Neuronal stem cell (in vitro differentiated cells): ENCODE results near the gene RASGRF1.

ENCODE experiments used
- DNase-seq: peaks from one replicate; pipeline ENCODE4 v3.0.0-alpha.2; 2013; ENCODE audit warnings: low spot score
- H2AFZ ChIP-seq: one replicate; pipeline ENCODE4 v1.6.1; 2013; ENCODE audit warnings: mild to moderate bottlenecking, low read length, inconsistent platforms
- H2AK5ac ChIP-seq: 2 replicates; pipeline ENCODE4 v1.6.1; 2013; ENCODE audit warnings: low read depth, mild to moderate bottlenecking, inconsistent platforms, low read length, moderate library complexity, mixed read lengths
- H2BK120ac ChIP-seq: 2 replicates; pipeline ENCODE4 v1.6.1; 2013; ENCODE audit warnings: low read depth, mild to moderate bottlenecking, inconsistent platforms, low read length, moderate library complexity, mixed read lengths
- H2BK12ac ChIP-seq: one replicate; pipeline ENCODE4 v1.6.1; 2013; ENCODE audit warnings: low read length, inconsistent platforms
- H2BK15ac ChIP-seq: 2 replicates; pipeline ENCODE4 v1.6.1; 2013; ENCODE audit warnings: mild to moderate bottlenecking, low read length, inconsistent platforms, mixed read lengths
- H2BK5ac ChIP-seq: one replicate; pipeline ENCODE4 v1.6.1; 2013; ENCODE audit warnings: inconsistent platforms, mild to moderate bottlenecking, low read length, moderate library complexity
- H3K14ac ChIP-seq: one replicate; pipeline ENCODE4 v1.6.1; 2013; ENCODE audit warnings: low read length, inconsistent platforms
- H3K18ac ChIP-seq: 2 replicates; pipeline ENCODE4 v1.6.1; 2013; ENCODE audit warnings: low read length, inconsistent platforms
- H3K23ac ChIP-seq: 2 replicates; pipeline ENCODE4 v1.6.1; 2013; ENCODE audit warnings: low read depth, mild to moderate bottlenecking, mixed read lengths, low read length, inconsistent platforms; ENCODE audit not compliant: poor library complexity
- H3K27ac ChIP-seq: replicated peaks from 3 replicates; pipeline ENCODE4 v1.5.1; 2013; ENCODE audit warnings: low read length, inconsistent platforms
- H3K27me3 ChIP-seq, 3 experiments: 2 replicates each; pipeline ENCODE4 v1.6.1; 2013; ENCODE audit warnings: low read length in 3 of 3, mild to moderate bottlenecking in 2 of 3, inconsistent platforms in 1 of 3, low read depth in 1 of 3, mixed read lengths in 1 of 3, moderate library complexity in 1 of 3; ENCODE audit not compliant: control insufficient read depth in 3 of 3, insufficient read depth in 3 of 3
- H3K36me3 ChIP-seq, 2 donors: replicated peaks in 1 of 2; 2 replicates each; pipeline ENCODE4 v1.6.1; 2013; ENCODE audit warnings: low read length in 2 of 2; ENCODE audit not compliant: control insufficient read depth in 2 of 2, insufficient read depth in 2 of 2
- H3K4ac ChIP-seq: 2 replicates; pipeline ENCODE4 v1.6.1; 2013; ENCODE audit warnings: inconsistent platforms, mild to moderate bottlenecking, low read length, moderate library complexity
- H3K4me1 ChIP-seq, 2 donors: 1 replicate in 1 of 2; 2 replicates in 1 of 2; pipeline ENCODE4 v1.6.1; 2013; ENCODE audit warnings: low read length in 2 of 2, low read depth in 1 of 2; ENCODE audit not compliant: control insufficient read depth in 2 of 2, insufficient read depth in 1 of 2
- H3K4me2 ChIP-seq: one replicate; pipeline ENCODE4 v1.6.1; 2013; ENCODE audit warnings: mild to moderate bottlenecking, low read length, inconsistent platforms; ENCODE audit not compliant: insufficient read depth, poor library complexity, severe bottlenecking
- H3K4me3 ChIP-seq, 2 donors: 2 replicates each; pipeline ENCODE4 v1.5.1; 2013; ENCODE audit warnings: low read length in 2 of 2, mild to moderate bottlenecking in 2 of 2, inconsistent platforms in 1 of 2, moderate library complexity in 1 of 2
- H3K79me1 ChIP-seq: one replicate; pipeline ENCODE4 v1.6.1; 2013; ENCODE audit warnings: low read depth, mild to moderate bottlenecking, inconsistent platforms, low read length, moderate library complexity
- H3K9ac ChIP-seq: one replicate; pipeline ENCODE4 v1.6.1; 2013; ENCODE audit warnings: mild to moderate bottlenecking, low read depth, low read length, inconsistent platforms; ENCODE audit not compliant: poor library complexity
- H3K9me3 ChIP-seq, 2 donors: replicated peaks in 1 of 2; 2 replicates each; pipeline versions ENCODE3 to v1.6.1; 2013; ENCODE audit warnings: low read length in 2 of 2, mild to moderate bottlenecking in 2 of 2, inconsistent platforms in 1 of 2, low read depth in 1 of 2, mixed read lengths in 1 of 2, moderate library complexity in 1 of 2; ENCODE audit not compliant: control insufficient read depth in 2 of 2, insufficient read depth in 1 of 2
- H4K8ac ChIP-seq: one replicate; pipeline ENCODE4 v1.6.1; 2013; ENCODE audit warnings: low read depth, mild to moderate bottlenecking, inconsistent platforms, low read length, moderate library complexity
- H4K91ac ChIP-seq: one replicate; pipeline ENCODE4 v1.6.1; 2013; ENCODE audit warnings: low read length, low read depth, mild to moderate bottlenecking, inconsistent platforms; ENCODE audit not compliant: poor library complexity
- WGBS, 2 donors: extraction: QIAGEN DNeasy Blood & Tissue Kit; methylation state at CpG; one replicate each; pipeline ENCODE4 v1.1.7; 2013; ENCODE audit warnings: missing lambda C conversion rate in 2 of 2, mixed read lengths in 1 of 2; ENCODE audit not compliant: insufficient read length in 2 of 2, insufficient replicate concordance in 1 of 2; ENCODE audit errors: extremely low coverage in 2 of 2; 5-methylcytosine and 5-hydroxymethylcytosine counted together

Gene RASGRF1

DNA sequence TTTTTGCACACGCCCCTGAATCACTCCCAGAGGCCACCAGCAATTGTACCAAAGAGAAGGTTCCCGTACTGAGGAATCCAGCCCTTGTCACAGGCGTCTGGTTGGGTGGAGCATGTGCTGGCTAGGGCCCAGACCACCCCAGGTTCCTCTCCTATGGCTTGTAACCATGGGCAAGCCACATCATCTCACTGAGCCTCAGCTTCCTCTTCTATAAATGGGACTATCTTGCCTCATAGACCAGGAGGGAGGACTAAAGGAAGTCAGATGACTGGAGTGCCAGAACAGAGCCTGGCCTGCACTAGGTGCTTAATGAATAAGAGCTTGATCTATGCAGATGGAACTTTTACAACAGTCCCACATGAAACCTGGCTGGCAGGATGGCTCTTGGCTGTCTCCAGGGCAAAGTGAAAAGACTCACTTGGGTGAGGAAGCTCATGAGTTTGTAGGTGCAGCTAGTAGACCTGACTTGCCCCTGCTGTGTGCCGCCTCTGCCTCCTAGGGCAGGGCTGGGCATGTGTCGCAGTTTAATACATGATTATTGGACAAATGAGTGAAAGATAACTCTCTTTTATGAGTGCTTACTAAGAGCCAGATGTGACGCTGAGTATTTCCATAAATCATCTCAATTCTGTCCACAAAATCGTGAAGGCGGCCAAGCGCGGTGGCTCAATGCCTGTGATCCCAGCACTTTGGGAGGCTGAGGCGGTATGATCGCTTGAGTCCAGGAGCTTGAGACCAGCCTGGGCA lies 175.1 kb downstream of the RASGRF1 start:
- Histone ChIP-seq H3K4ac (no peak overlapping the region), H3K4me1 (no peaks in the 10 kb centered on the region), H3K4me2 (no peak overlapping the region), H2BK12ac (no peak overlapping the region), H4K91ac (no peak overlapping the region), H2BK5ac (no peak overlapping the region), H3K27ac (no peak overlapping the region), H3K4me3 (no peak overlapping the region), H3K14ac (no peak overlapping the region), H4K8ac (no peak overlapping the region), H3K27me3 (no peaks in the 10 kb centered on the region), H2BK15ac (no peak overlapping the region), H3K9ac (no peak overlapping the region), H3K18ac (no peak overlapping the region), H2BK120ac (no peak overlapping the region), H2AFZ (no peak overlapping the region), H2AK5ac (no peak overlapping the region), H3K23ac (no peak overlapping the region), H3K79me1 (no peaks in the 10 kb centered on the region), H3K9me3 (no peaks in the 10 kb centered on the region), H3K36me3 (peaks cover 20 to 81% of the 10 kb centered on the region in 2 donors)
- WGBS, 2 donors = no CpG with 5 or more reads among the region's 12 CpGs
- DNase-seq = no peak

DNA sequence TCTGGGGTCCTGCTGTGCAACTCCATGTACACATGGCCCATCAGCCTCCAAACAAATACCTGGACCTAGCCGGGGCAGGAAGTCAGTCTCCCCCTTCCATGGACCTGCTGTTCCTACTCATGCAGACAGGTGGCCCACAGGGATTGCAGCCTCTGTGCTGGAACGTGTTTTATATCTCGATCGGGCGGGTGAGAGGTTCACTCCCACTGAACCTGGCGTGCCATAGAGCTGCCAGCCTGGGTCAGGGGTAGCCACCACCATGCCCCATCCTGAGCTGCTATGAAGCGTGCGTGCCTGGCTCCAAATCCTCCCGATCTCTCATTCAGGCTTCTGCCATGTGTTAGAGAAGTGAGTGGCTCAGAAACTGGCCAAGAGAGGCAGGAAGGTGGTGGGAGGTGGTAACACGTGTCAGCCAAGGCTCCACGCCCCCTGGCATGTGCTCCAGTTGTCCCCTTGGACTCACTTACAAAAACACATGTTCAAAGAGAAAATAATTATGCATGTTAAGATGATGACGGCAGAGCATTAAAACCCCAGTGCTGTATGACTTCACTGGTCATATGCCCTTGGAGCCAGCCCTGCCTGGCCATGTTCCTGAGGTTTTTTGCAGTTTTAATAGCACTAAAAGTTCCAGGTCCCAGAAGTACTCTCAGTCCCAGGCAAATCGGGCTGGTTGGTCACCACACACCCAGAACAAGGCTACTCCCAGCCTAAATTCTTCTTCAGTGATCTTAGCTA lies 176.4 kb downstream of the RASGRF1 start:
- H3K4me1 ChIP-seq = no peaks in the 10 kb centered on the region
- H2AK5ac ChIP-seq = no peak overlapping the region
- H3K18ac ChIP-seq = no peak overlapping the region
- H2BK12ac ChIP-seq = no peak overlapping the region
- peaks cover 22 to 81% of the 10 kb centered on the region in 2 donors for H3K36me3 ChIP-seq
- no peak overlapping the region for H2AFZ ChIP-seq
- no peak overlapping the region for H4K8ac ChIP-seq
- no peak for DNase-seq
- no CpG with 5 or more reads among the region's 13 CpGs for WGBS, 2 donors
- H2BK120ac ChIP-seq = no peak overlapping the region
- no peak overlapping the region for H3K9ac ChIP-seq
- no peak overlapping the region for H2BK15ac ChIP-seq
- no peak overlapping the region for H3K4me3 ChIP-seq
- no peaks in the 10 kb centered on the region for H3K9me3 ChIP-seq
- no peak overlapping the region for H3K4ac ChIP-seq
- no peak overlapping the region for H4K91ac ChIP-seq
- peaks cover 2% of the 10 kb centered on the region for H3K79me1 ChIP-seq
- peak overlapping the region; percentile 68 for H3K23ac ChIP-seq
- H3K27ac ChIP-seq = no peak overlapping the region
- H3K14ac ChIP-seq = no peak overlapping the region
- no peaks in the 10 kb centered on the region for H3K27me3 ChIP-seq
- H2BK5ac ChIP-seq = peak overlapping the region; percentile 43
- no peak overlapping the region for H3K4me2 ChIP-seq

DNA sequence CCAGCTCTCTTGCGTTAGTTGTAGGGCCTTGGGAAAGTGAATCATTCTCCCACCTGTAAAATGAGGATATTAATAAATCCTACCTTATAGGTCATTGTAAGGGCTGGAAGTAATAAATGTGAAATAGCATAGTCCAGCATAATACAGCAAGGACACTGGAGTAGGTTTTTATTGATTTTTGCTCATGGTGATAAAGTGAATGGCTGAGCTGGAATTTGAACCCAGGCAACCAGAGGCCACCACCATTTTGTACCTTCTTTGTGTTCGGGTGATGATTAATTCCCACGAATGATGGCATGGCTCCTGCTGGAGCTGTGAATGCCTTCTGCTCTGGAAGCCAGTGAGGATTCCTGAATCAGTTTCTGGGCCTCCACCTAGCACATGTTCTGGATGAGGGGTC lies 177.6 kb downstream of the RASGRF1 start:
- H2AK5ac ChIP-seq = no peak overlapping the region
- H3K9ac ChIP-seq = no peak overlapping the region
- no peak overlapping the region for H4K8ac ChIP-seq
- no peak overlapping the region for H2BK5ac ChIP-seq
- DNase-seq = no peak
- no peaks in the 10 kb centered on the region for H3K4me1 ChIP-seq
- H3K27ac ChIP-seq = no peak overlapping the region
- H3K27me3 ChIP-seq = no peaks in the 10 kb centered on the region
- no peak overlapping the region for H4K91ac ChIP-seq
- WGBS, 2 donors = no CpG with 5 or more reads among the region's 3 CpGs
- H3K14ac ChIP-seq = no peak overlapping the region
- no peak overlapping the region for H3K4ac ChIP-seq
- peaks cover 2% of the 10 kb centered on the region for H3K79me1 ChIP-seq
- H3K23ac ChIP-seq = no peak overlapping the region
- H2BK15ac ChIP-seq = no peak overlapping the region
- H3K4me3 ChIP-seq = no peak overlapping the region
- peaks cover 25 to 81% of the 10 kb centered on the region in 2 donors for H3K36me3 ChIP-seq
- no peaks in the 10 kb centered on the region for H3K9me3 ChIP-seq
- H2BK120ac ChIP-seq = no peak overlapping the region
- no peak overlapping the region for H2BK12ac ChIP-seq
- no peak overlapping the region for H3K4me2 ChIP-seq
- H2AFZ ChIP-seq = no peak overlapping the region
- no peak overlapping the region for H3K18ac ChIP-seq

DNA sequence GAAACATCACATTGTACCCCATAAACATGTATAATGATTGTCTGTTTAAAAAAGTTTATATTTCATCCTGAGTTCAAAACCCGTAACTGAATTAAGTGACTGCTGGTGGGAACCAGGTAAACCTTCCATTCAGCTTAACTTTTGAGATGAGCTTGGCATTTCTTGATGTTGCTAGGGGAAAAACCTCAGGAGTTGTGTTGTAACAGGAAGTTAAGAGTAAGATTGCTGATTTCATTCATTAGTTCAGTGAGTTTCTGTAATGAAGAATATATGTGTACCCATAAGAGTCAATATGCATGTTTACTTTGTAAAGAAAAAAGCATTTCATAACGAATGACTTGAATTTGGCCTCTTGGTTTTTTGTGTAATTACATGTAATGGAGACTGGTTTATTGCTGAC lies 178.3 kb downstream of the RASGRF1 start:
- Histone ChIP-seq H3K4ac (no peak overlapping the region), H4K91ac (no peak overlapping the region), H3K79me1 (peaks cover 2% of the 10 kb centered on the region), H3K14ac (no peak overlapping the region), H2AK5ac (no peak overlapping the region), H2BK5ac (no peak overlapping the region), H2AFZ (no peak overlapping the region), H2BK15ac (no peak overlapping the region), H3K9ac (no peak overlapping the region), H3K27ac (no peak overlapping the region), H3K36me3 (peaks cover 24 to 81% of the 10 kb centered on the region in 2 donors), H3K9me3 (no peaks in the 10 kb centered on the region), H4K8ac (no peak overlapping the region), H3K4me3 (no peak overlapping the region), H2BK12ac (no peak overlapping the region), H3K18ac (no peak overlapping the region), H3K4me2 (no peak overlapping the region), H3K23ac (no peak overlapping the region), H3K27me3 (no peaks in the 10 kb centered on the region), H3K4me1 (no peaks in the 10 kb centered on the region), H2BK120ac (no peak overlapping the region)
- no peak for DNase-seq
- WGBS, 2 donors = no CpG with 5 or more reads among the region's 2 CpGs
